Ascending aorta (tissue), 2 donors: Measurements from ENCODE around the gene SLC35G1. TPM values are rescaled to one million over a fixed set of nuclear protein-coding genes. Genes with fewer than 3 reads are reported as not detected.

Experiments used
- DNase-seq, 2 donors: peaks; one replicate each; pipeline ENCODE4 v3.0.0-alpha.2; 2019; ENCODE audit warnings: low spot score in 2 of 2
- H3K27ac ChIP-seq, 2 donors: fragments of 200-600 bp; sonication (generic); one replicate each; pipeline ENCODE4 v1.5.1; 2016 to 2017; ENCODE audit warnings: mild to moderate bottlenecking in 1 of 2
- H3K27me3 ChIP-seq: fragments of 200-600 bp; sonication (generic); one replicate; pipeline ENCODE4 v1.5.1; 2017
- H3K36me3 ChIP-seq, 2 donors: fragments of 200-600 bp; sonication (generic); one replicate each; pipeline ENCODE4 v1.5.1; 2016
- H3K4me1 ChIP-seq, 2 donors: fragments of 200-600 bp; sonication (generic); one replicate each; pipeline ENCODE4 v1.5.1; 2016 to 2017; ENCODE audit warnings: mild to moderate bottlenecking in 1 of 2
- H3K4me3 ChIP-seq, 2 donors: fragments of 200-600 bp; sonication (generic); one replicate each; pipeline ENCODE4 v1.5.1; 2016 to 2017; ENCODE audit warnings: mild to moderate bottlenecking in 1 of 2
- H3K9me3 ChIP-seq, 2 donors: fragments of 200-600 bp; sonication (generic); one replicate each; pipeline ENCODE4 v1.5.1; 2016
- CTCF ChIP-seq, 3 experiments: fragments of 200-600 bp in 2 of 3; fragments of 450-650 bp in 1 of 3; sonication (generic) in 2 of 3; IDR thresholded peaks; one replicate each; pipeline ENCODE4 v1.5.1; 2016 to 2019; ENCODE audit warnings: antibody characterized with exemption in 3 of 3, mild to moderate bottlenecking in 1 of 3, moderate library complexity in 1 of 3
- intact Hi-C: fragments of 100-400 bp; cut with DNase I; formaldehyde crosslinking; loops from one replicate; pipeline ENCODE4 v1.15.1; 2023
- total RNA-seq: library from RNA; depleted of rRNA; stranded (reverse); fragments of >200 nt; gene quantifications from one replicate; pipeline ENCODE4 v1.1.0, GENCODE V29; 2016

SLC35G1 gene
- total RNA-seq, 1 donor from 2014 or later: 3.7 TPM

GRCh38 chr10:93917064-93917391 lies 23.2 kb downstream of the SLC35G1 start:
- H3K4me1 ChIP-seq: no peaks in the 10 kb centered on the region
- intact Hi-C loops: loop anchor here (2.0 to 10.0 kb wide), 3 partner anchors 308 to 525 kb away; no protein-coding TSS in a partner anchor
- H3K4me3 ChIP-seq: peak overlapping the region; percentile 11 to 18
- no peaks in the 10 kb centered on the region for H3K27me3 ChIP-seq
- no peaks in the 10 kb centered on the region for H3K9me3 ChIP-seq
- TF ChIP-seq CTCF (IDR thresholded peaks at IDR 0.05): no peak
- no peaks in the 10 kb centered on the region for H3K36me3 ChIP-seq
- H3K27ac ChIP-seq: no peak overlapping the region
- no peak for DNase-seq

GRCh38 chr10:93917821-93918220 lies 24.0 kb downstream of the SLC35G1 start:
- no peak for TF ChIP-seq CTCF (IDR thresholded peaks at IDR 0.05)
- no peak overlapping the region for H3K27ac ChIP-seq
- no peak overlapping the region for H3K4me3 ChIP-seq
- H3K36me3 ChIP-seq: no peaks in the 10 kb centered on the region
- H3K27me3 ChIP-seq: no peaks in the 10 kb centered on the region
- intact Hi-C loops: loop anchor here (2.0 to 10.0 kb wide), 3 partner anchors 307 to 524 kb away; no protein-coding TSS in a partner anchor
- H3K9me3 ChIP-seq: no peaks in the 10 kb centered on the region
- no peaks in the 10 kb centered on the region for H3K4me1 ChIP-seq
- no peak for DNase-seq

GRCh38 chr10:93921338-93921737 lies 27.6 kb downstream of the SLC35G1 start:
- peak in 2 of 3 experiments; percentile 10 to 16 for TF ChIP-seq CTCF (IDR thresholded peaks at IDR 0.05)
- Histone ChIP-seq H3K36me3 (no peaks in the 10 kb centered on the region), H3K4me3 (no peak overlapping the region), H3K27me3 (no peaks in the 10 kb centered on the region), H3K9me3 (no peaks in the 10 kb centered on the region), H3K27ac (no peak overlapping the region), H3K4me1 (no peaks in the 10 kb centered on the region)
- intact Hi-C loops: no loop called here
- DNase-seq: no peak

- TF ChIP-seq CTCF (IDR thresholded peaks at IDR 0.05): no peak
- Histone ChIP-seq H3K4me3 (no peak overlapping the region), H3K27me3 (no peaks in the 10 kb centered on the region), H3K4me1 (no peaks in the 10 kb centered on the region), H3K27ac (no peak overlapping the region), H3K36me3 (no peaks in the 10 kb centered on the region), H3K9me3 (no peaks in the 10 kb centered on the region)
- intact Hi-C loops: no loop called here
- DNase-seq: no peak
Observed at GRCh38 chr10:93926613-93927012, 32.8 kb downstream of the SLC35G1 start.

GRCh38 chr10:93938140-93938539 lies 44.4 kb downstream of the SLC35G1 start:
- no peaks in the 10 kb centered on the region for H3K36me3 ChIP-seq
- no peaks in the 10 kb centered on the region for H3K27me3 ChIP-seq
- H3K4me3 ChIP-seq: no peak overlapping the region
- no peaks in the 10 kb centered on the region for H3K4me1 ChIP-seq
- no peak overlapping the region for H3K27ac ChIP-seq
- DNase-seq: no peak
- no peak for TF ChIP-seq CTCF (IDR thresholded peaks at IDR 0.05)
- intact Hi-C loops: no loop called here
- H3K9me3 ChIP-seq: no peaks in the 10 kb centered on the region

- H3K4me3 ChIP-seq: no peak overlapping the region
- H3K27ac ChIP-seq: no peak overlapping the region
- H3K27me3 ChIP-seq: no peaks in the 10 kb centered on the region
- peaks cover 0 to 2% of the 10 kb centered on the region in 2 donors for H3K4me1 ChIP-seq
- TF ChIP-seq CTCF (IDR thresholded peaks at IDR 0.05): no peak
- H3K9me3 ChIP-seq: no peaks in the 10 kb centered on the region
- intact Hi-C loops: no loop called here
- DNase-seq: no peak
- no peaks in the 10 kb centered on the region for H3K36me3 ChIP-seq
Observed at GRCh38 chr10:93940881-93941280, 47.1 kb downstream of the SLC35G1 start.
